KOPT-K1 (cell line): ENCODE results near the gene DHRS11.
A peak's percentile ranks its signal among the peaks of the same experiment; 100 is the strongest.
"Not testable (repeated sequence)": the region's sequence is repeated elsewhere in the genome, so short reads cannot be mapped to it uniquely, and the experiment has no call there.

Source experiments
- H3K27ac ChIP-seq: fragments of 200-600 bp; sonication (generic); 2 replicates; pipeline ENCODE4 v1.5.1; 2016; ENCODE audit warnings: antibody characterized with exemption, mild to moderate bottlenecking, low read depth, low read length; ENCODE audit not compliant: poor library complexity, severe bottlenecking
- H3K36me3 ChIP-seq: fragments of 200-600 bp; sonication (generic); 2 replicates; pipeline ENCODE4 v1.5.1; 2017; ENCODE audit warnings: antibody characterized with exemption, mild to moderate bottlenecking, low read length, moderate library complexity; ENCODE audit not compliant: insufficient read depth
- H3K9me3 ChIP-seq: fragments of 200-600 bp; sonication (generic); 2 replicates; pipeline ENCODE4 v1.5.1; 2017; ENCODE audit warnings: antibody characterized with exemption, low read length, mild to moderate bottlenecking; ENCODE audit not compliant: insufficient read depth, poor library complexity, severe bottlenecking

DHRS11 gene

GRCh38 chr17:36601303-36602029 lies 9.8 kb downstream of the DHRS11 start, which contains the start of gene MRM1:
TSS of gene MRM1 (plus strand) at chr17:36601583. CDS start at chr17:36601811, 228 bp downstream.
- peak within 1 kb of the TSS; percentile 69 for H3K27ac ChIP-seq
- peaks cover 18% of the 10 kb centered on the region; the same call in 1 of the 2 replicates for H3K36me3 ChIP-seq
- no peaks in the 10 kb centered on the region for H3K9me3 ChIP-seq

GRCh38 chr17:36602030-36602748 lies 10.5 kb downstream of the DHRS11 start:
- no peaks in the 10 kb centered on the region for H3K9me3 ChIP-seq
- H3K27ac ChIP-seq: peak overlapping the region; percentile 69
- peaks cover 23% of the 10 kb centered on the region; the same call in 1 of the 2 replicates for H3K36me3 ChIP-seq

- peak overlapping the region; percentile 69 for H3K27ac ChIP-seq
- H3K9me3 ChIP-seq: no peaks in the 10 kb centered on the region
- H3K36me3 ChIP-seq: peaks cover 29% of the 10 kb centered on the region; the same call in 1 of the 2 replicates
Measured at GRCh38 chr17:36602924-36603384, 11.3 kb downstream of the DHRS11 start.

GRCh38 chr17:36605028-36605427 lies 13.3 kb downstream of the DHRS11 start:
- not testable (repeated sequence) for H3K27ac ChIP-seq, H3K9me3 ChIP-seq
- H3K36me3 ChIP-seq: peaks cover 45% of the 10 kb centered on the region

- Histone ChIP-seq H3K9me3 (no peaks in the 10 kb centered on the region), H3K36me3 (peaks cover 45% of the 10 kb centered on the region), H3K27ac (no peak overlapping the region)
Measured at GRCh38 chr17:36608280-36608679, 16.6 kb downstream of the DHRS11 start.

- Histone ChIP-seq H3K36me3 (peaks cover 42% of the 10 kb centered on the region), H3K9me3 (no peaks in the 10 kb centered on the region), H3K27ac (no peak overlapping the region)
Measured at GRCh38 chr17:36608794-36609497, 17.3 kb downstream of the DHRS11 start.

GRCh38 chr17:36609498-36609862 lies 17.8 kb downstream of the DHRS11 start:
- H3K36me3 ChIP-seq: peaks cover 36% of the 10 kb centered on the region
- no peaks in the 10 kb centered on the region for H3K9me3 ChIP-seq
- no peak overlapping the region for H3K27ac ChIP-seq

- Histone ChIP-seq H3K9me3 (no peaks in the 10 kb centered on the region), H3K36me3 (peaks cover 36% of the 10 kb centered on the region), H3K27ac (no peak overlapping the region)
Measured at GRCh38 chr17:36610474-36610873, 18.8 kb downstream of the DHRS11 start.

GRCh38 chr17:36611345-36612072 lies 19.8 kb downstream of the DHRS11 start:
- Histone ChIP-seq H3K36me3 (peaks cover 27% of the 10 kb centered on the region), H3K9me3 (no peaks in the 10 kb centered on the region), H3K27ac (no peak overlapping the region)

GRCh38 chr17:36612323-36612722 lies 20.6 kb downstream of the DHRS11 start:
- Histone ChIP-seq H3K27ac (no peak overlapping the region), H3K9me3 (no peaks in the 10 kb centered on the region), H3K36me3 (peaks cover 22% of the 10 kb centered on the region)

GRCh38 chr17:36613155-36613554 lies 21.5 kb downstream of the DHRS11 start:
- peaks cover 14% of the 10 kb centered on the region for H3K36me3 ChIP-seq

GRCh38 chr17:36614081-36614480 lies 22.4 kb downstream of the DHRS11 start:
- Histone ChIP-seq H3K9me3 (no peaks in the 10 kb centered on the region), H3K36me3 (peaks cover 5% of the 10 kb centered on the region; the same call in 1 of the 2 replicates), H3K27ac (no peak overlapping the region)

More at GRCh38 chr17:36613155-36613554, 21.5 kb downstream of the DHRS11 start:
- Histone ChIP-seq H3K27ac (no peak overlapping the region), H3K9me3 (no peaks in the 10 kb centered on the region)

- Histone ChIP-seq H3K36me3 (no peaks in the 10 kb centered on the region), H3K27ac (no peak overlapping the region), H3K9me3 (no peaks in the 10 kb centered on the region)
Measured at GRCh38 chr17:36614933-36615332, 23.3 kb downstream of the DHRS11 start.
